SK-N-SH treated with all-trans-retinoic acid at 6 μM for 48 hours (cell line): ENCODE results near the gene RGL2.

Experiments
- ATAC-seq: fragments of 200-7000 bp; cut with Tn5 transposase; 3 replicates; pipeline ENCODE4 v1.9.1; 2020; ENCODE audit warnings: mild to moderate bottlenecking, moderate library complexity
- ARNTL ChIP-seq: fragments of 450-650 bp; formaldehyde crosslinking; IDR thresholded peaks from 2 replicates; pipeline ENCODE4 v1.5.0; 2020; ENCODE audit warnings: low read depth, mild to moderate bottlenecking, moderate library complexity, borderline replicate concordance
- BACH2 ChIP-seq: fragments of 250-450 bp; sonication (Bioruptor Pico); IDR thresholded peaks from 2 replicates; pipeline ENCODE4 v1.9.0; 2021; ENCODE audit warnings: mild to moderate bottlenecking, borderline replicate concordance
- CSDC2 ChIP-seq: fragments of 250-450 bp; sonication (Bioruptor Pico); IDR thresholded peaks from 2 replicates; pipeline ENCODE4 v1.5.0; 2020; ENCODE audit warnings: mild to moderate bottlenecking, moderate library complexity
- ESRRG ChIP-seq: fragments of 250-450 bp; sonication (Bioruptor Pico); IDR thresholded peaks from 2 replicates; pipeline ENCODE4 v1.6.1; 2021; ENCODE audit warnings: mild to moderate bottlenecking
- GLIS3 ChIP-seq: fragments of 250-450 bp; sonication (Bioruptor Pico); IDR thresholded peaks from 2 replicates; pipeline ENCODE4 v1.5.0; 2020; ENCODE audit warnings: mild to moderate bottlenecking, moderate library complexity
- OSR1 ChIP-seq: fragments of 250-450 bp; sonication (Bioruptor Pico); IDR thresholded peaks from 2 replicates; pipeline ENCODE4 v1.8.0; 2022; ENCODE audit warnings: moderate library complexity, mild to moderate bottlenecking, inconsistent platforms
- POU6F1 ChIP-seq: fragments of 250-450 bp; sonication (Bioruptor Pico); IDR thresholded peaks from 2 replicates; pipeline ENCODE4 v1.8.0; 2021; ENCODE audit warnings: low read depth, mild to moderate bottlenecking, moderate library complexity, borderline replicate concordance
- PPARA ChIP-seq: fragments of 250-450 bp; sonication (Bioruptor Pico); IDR thresholded peaks from 2 replicates; pipeline ENCODE4 v1.5.0; 2020; ENCODE audit warnings: mild to moderate bottlenecking, borderline replicate concordance
- SNAI2 ChIP-seq: fragments of 250-450 bp; sonication (Bioruptor Pico); IDR thresholded peaks from 2 replicates; pipeline ENCODE4 v1.5.0; 2020; ENCODE audit warnings: mild to moderate bottlenecking, moderate library complexity
- TOX ChIP-seq: fragments of 250-450 bp; sonication (Bioruptor Pico); IDR thresholded peaks from 2 replicates; pipeline ENCODE4 v1.8.0; 2021; ENCODE audit warnings: mild to moderate bottlenecking, moderate library complexity, borderline replicate concordance
- ZFP3 ChIP-seq: fragments of 250-450 bp; sonication (Bioruptor Pico); IDR thresholded peaks from 2 replicates; pipeline ENCODE4 v1.5.0; 2020; ENCODE audit warnings: mild to moderate bottlenecking, moderate library complexity
- ZFP30 ChIP-seq: fragments of 450-650 bp; formaldehyde crosslinking; IDR thresholded peaks from 2 replicates; pipeline ENCODE4 v1.5.0; 2022; ENCODE audit warnings: mild to moderate bottlenecking, moderate library complexity
- ZNF565 ChIP-seq: fragments of 450-650 bp; formaldehyde crosslinking; conservative IDR thresholded peaks from 2 replicates; pipeline ENCODE4 v1.5.0; 2020; ENCODE audit warnings: low read depth, mild to moderate bottlenecking, moderate library complexity

The RGL2 gene

GRCh38 chr6:33243476-33243875, 55.3 kb downstream of the RGL2 start (continued):
- TF ChIP-seq POU6F1 (no peak), CSDC2 (no peak)

- no peak for ATAC-seq
- TF ChIP-seq ESRRG (CRISPR knock-in tag): no peak
- TF ChIP-seq TOX (CRISPR knock-in tag): no peak
- TF ChIP-seq PPARA: no peak
- no peak for TF ChIP-seq OSR1
- no peak for TF ChIP-seq ZFP30 (CRISPR knock-in tag)
- no peak for TF ChIP-seq ZNF565
- TF ChIP-seq SNAI2 (CRISPR knock-in tag): no peak
- no peak for TF ChIP-seq CSDC2
- TF ChIP-seq ZFP3 (CRISPR knock-in tag): no peak
- TF ChIP-seq ARNTL (CRISPR knock-in tag): no peak
- no peak for TF ChIP-seq BACH2 (CRISPR knock-in tag)
- no peak for TF ChIP-seq GLIS3 (CRISPR knock-in tag)
- TF ChIP-seq, all 23 proteins: peak for 0
Observed at GRCh38 chr6:33241968-33242367, 56.8 kb downstream of the RGL2 start.
